ENCODE results near the gene AKR7A2. TPM values are rescaled to one million over a fixed set of nuclear protein-coding genes. Genes with fewer than 3 reads are reported as not detected.

Gene AKR7A2
- total RNA-seq, 1 donor from 2014 or later: 53.7 TPM

DNA sequence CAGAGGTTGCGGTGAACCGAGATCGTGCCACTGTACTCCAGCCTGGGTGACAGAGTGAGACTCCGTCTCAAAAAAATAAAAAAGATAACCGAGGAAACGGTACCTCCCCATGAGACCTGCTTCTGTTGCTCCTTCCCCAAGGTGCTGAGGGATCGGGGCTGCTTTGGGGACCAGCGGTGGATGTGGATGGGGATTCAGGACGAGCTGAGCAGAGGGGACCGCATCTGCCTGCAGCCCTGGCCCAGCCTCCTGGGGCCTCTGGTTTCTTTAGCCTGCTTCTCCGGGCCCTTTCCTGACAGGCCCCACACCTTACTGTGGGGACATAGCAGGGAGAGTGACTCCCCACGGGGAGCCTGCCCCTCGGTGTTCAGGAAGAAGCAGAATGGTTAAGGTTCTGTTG, 17.2 kb upstream of the AKR7A2 start:
- DNase-seq (ENCODE audit: low spot score, unreplicated experiment): no peak
- no peaks in the 10 kb centered on the region for H3K27me3 Mint-ChIP-seq
- peaks cover 6% of the 10 kb centered on the region for H3K36me3 Mint-ChIP-seq (ENCODE audit: insufficient read depth)
- no peak overlapping the region for H3K4me3 Mint-ChIP-seq (ENCODE audit: low read depth)
- no peak overlapping the region for H3K27ac Mint-ChIP-seq
- no peaks in the 10 kb centered on the region for H3K4me1 Mint-ChIP-seq (ENCODE audit: low read depth)
- TF ChIP-seq, protein P1, sequence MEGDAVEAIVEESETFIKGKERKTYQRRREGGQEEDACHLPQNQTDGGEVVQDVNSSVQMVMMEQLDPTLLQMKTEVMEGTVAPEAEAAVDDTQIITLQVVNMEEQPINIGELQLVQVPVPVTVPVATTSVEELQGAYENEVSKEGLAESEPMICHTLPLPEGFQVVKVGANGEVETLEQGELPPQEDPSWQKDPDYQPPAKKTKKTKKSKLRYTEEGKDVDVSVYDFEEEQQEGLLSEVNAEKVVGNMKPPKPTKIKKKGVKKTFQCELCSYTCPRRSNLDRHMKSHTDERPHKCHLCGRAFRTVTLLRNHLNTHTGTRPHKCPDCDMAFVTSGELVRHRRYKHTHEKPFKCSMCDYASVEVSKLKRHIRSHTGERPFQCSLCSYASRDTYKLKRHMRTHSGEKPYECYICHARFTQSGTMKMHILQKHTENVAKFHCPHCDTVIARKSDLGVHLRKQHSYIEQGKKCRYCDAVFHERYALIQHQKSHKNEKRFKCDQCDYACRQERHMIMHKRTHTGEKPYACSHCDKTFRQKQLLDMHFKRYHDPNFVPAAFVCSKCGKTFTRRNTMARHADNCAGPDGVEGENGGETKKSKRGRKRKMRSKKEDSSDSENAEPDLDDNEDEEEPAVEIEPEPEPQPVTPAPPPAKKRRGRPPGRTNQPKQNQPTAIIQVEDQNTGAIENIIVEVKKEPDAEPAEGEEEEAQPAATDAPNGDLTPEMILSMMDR (IDR thresholded peaks at IDR 0.05; ENCODE audit: unreplicated experiment): no peak
- no peaks in the 10 kb centered on the region for H3K9me3 Mint-ChIP-seq (ENCODE audit: low read depth)

DNA sequence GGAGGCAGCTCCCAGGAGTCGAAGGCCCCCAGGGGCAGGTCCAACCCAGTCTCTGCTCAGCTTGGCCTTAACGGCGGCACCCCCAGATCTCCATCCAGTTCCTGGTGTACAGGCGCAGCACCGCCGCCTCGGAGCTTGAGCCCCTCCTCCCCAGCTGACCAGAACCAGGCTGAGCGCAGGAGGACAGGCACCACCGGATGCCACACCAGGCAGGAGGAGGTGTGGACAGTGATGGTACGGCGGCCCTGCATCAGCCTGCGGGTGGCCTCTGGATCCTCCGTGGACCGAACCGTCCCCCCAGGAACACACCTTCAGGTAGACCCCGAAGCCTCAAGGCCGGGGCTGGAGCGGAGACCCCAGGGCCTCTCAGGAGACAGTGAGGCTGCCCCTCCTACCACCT, 16.5 kb upstream of the AKR7A2 start:
- Mint-ChIP-seq H3K27ac (no peak overlapping the region), H3K9me3 (ENCODE audit: low read depth) (no peaks in the 10 kb centered on the region), H3K27me3 (no peaks in the 10 kb centered on the region), H3K36me3 (ENCODE audit: insufficient read depth) (peaks cover 6% of the 10 kb centered on the region), H3K4me3 (ENCODE audit: low read depth) (no peak overlapping the region), H3K4me1 (ENCODE audit: low read depth) (no peaks in the 10 kb centered on the region)
- TF ChIP-seq, protein P1 (IDR thresholded peaks at IDR 0.05; ENCODE audit: unreplicated experiment): no peak
- no peak for DNase-seq (ENCODE audit: low spot score, unreplicated experiment)

DNA sequence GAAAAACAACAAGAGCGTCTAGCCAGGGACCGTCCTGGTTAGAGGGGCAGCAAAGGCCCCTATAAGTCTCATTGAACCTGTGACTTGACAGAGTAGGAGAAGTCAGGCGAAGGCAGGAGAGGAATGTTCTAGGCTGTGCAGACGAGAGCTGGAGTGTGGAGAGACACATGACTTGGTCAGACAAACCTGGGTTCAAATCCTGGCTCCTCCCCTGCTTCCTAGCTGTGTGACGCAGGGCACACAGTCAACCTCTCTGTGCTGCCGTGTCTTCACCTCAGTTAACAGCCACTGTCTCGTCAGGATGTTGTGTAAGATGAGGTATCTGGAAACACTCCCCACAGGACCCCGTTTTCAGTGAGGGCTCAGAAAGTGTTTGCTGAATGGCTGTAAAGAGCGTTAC, 15.8 kb upstream of the AKR7A2 start:
- DNase-seq (ENCODE audit: low spot score, unreplicated experiment): no peak
- TF ChIP-seq, protein P1 (IDR thresholded peaks at IDR 0.05; ENCODE audit: unreplicated experiment): no peak
- H3K4me1 Mint-ChIP-seq (ENCODE audit: low read depth): no peaks in the 10 kb centered on the region
- no peaks in the 10 kb centered on the region for H3K9me3 Mint-ChIP-seq (ENCODE audit: low read depth)
- no peak overlapping the region for H3K4me3 Mint-ChIP-seq (ENCODE audit: low read depth)
- H3K27me3 Mint-ChIP-seq: no peaks in the 10 kb centered on the region
- H3K27ac Mint-ChIP-seq: peak overlapping the region; percentile 37
- peaks cover 8% of the 10 kb centered on the region for H3K36me3 Mint-ChIP-seq (ENCODE audit: insufficient read depth)

DNA sequence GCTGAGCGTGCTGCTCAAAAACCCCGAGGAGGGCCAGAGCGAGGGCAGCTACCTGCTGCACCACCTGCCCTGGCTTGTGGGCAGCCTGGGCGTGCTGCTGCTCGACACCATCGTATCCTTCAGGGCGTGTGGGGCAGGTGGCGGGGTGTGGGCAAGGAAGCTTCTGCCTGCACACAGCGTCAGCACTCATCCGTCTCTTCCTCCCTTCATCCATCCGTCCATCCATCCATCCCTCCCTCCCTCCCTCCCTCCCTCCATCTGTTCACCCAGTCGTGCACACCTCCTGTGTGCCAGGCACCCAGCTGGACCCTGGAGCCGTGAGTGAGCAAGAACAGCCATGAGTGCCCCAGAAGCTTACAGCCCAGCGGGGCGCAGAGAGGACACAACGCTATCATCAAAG, 15.4 kb upstream of the AKR7A2 start:
- Mint-ChIP-seq H3K9me3 (ENCODE audit: low read depth) (no peaks in the 10 kb centered on the region), H3K27me3 (no peaks in the 10 kb centered on the region), H3K4me1 (ENCODE audit: low read depth) (no peaks in the 10 kb centered on the region), H3K4me3 (ENCODE audit: low read depth) (no peak overlapping the region), H3K36me3 (ENCODE audit: insufficient read depth) (peaks cover 8% of the 10 kb centered on the region), H3K27ac (no peak overlapping the region)
- TF ChIP-seq, protein P1 (IDR thresholded peaks at IDR 0.05; ENCODE audit: unreplicated experiment): no peak
- DNase-seq (ENCODE audit: low spot score, unreplicated experiment): no peak

DNA sequence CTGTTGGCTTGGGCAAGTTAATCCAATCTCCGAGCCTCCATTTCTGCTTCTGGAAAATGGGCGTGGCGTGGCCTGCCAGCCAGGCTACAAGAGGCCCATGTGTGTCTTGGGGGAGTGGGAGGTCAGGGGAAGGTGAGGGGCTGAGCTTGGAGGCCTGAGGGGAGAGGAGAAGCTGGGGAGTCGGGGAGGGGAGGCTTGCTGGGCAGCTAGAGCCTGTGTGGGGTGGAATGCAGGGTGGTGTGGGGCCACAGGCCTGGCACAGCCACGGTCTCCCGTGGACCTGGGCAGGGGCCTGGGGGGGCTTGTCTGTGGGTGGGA, 14.8 kb upstream of the AKR7A2 start:
- Mint-ChIP-seq H3K9me3 (ENCODE audit: low read depth) (no peaks in the 10 kb centered on the region), H3K4me3 (ENCODE audit: low read depth) (no peak overlapping the region), H3K4me1 (ENCODE audit: low read depth) (no peaks in the 10 kb centered on the region), H3K27ac (peak overlapping the region; percentile 20), H3K36me3 (ENCODE audit: insufficient read depth) (peaks cover 8% of the 10 kb centered on the region), H3K27me3 (no peaks in the 10 kb centered on the region)
- no peak for DNase-seq (ENCODE audit: low spot score, unreplicated experiment)
- TF ChIP-seq, protein P1 (IDR thresholded peaks at IDR 0.05; ENCODE audit: unreplicated experiment): no peak
